Measurements from ENCODE around the gene STMN3. TPM values are rescaled to one million over a fixed set of nuclear protein-coding genes. Genes with fewer than 3 reads are reported as not detected.

STMN3 gene
- total and polyA plus RNA-seq, 4 donors, result 13.6 to 20.9 (median 17.0) TPM

DNA sequence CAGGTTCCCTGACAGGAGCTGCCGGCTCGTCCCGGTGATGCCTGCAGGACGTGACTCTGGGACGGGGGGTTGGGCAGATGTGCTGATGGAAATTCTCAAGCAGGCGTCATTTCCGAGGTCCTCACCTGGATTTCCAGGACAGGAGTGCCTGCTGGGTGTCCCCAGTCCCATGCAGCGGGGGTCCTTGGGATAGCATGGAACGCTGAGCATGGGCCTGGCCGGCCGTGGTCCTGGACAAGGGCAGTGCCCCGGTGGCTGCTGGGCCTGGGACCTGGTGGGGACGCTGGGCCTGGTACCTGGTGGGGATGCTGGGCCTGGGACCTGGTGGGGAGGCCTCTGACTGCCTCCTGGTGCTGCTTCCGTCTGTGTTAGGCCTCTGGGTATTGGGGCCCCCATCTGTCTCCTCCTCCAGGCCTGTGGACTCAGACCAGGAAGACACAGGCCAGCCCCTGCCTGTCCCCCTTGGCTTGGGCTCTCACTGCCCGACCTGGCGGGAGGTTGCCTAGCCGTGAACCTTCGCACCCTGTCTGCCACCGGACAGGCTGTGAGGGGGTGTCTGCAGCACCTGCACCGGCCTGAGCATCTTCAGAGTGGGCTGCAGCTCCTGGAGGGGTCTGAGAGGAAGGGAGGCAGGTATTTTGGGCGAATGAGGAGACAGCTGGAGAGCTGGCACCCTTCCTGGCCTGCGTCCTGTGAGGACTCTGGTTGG lies 11.1 kb upstream of the STMN3 start:
- Histone ChIP-seq H3K9ac (ENCODE audit: insufficient read depth in 1 of 2, low read length in 2 of 2) (no peak overlapping the region), H3K36me3 (ENCODE audit: control insufficient read depth in 4 of 4, insufficient read depth in 4 of 4, low read length in 4 of 4) (peaks cover 0 to 68% (median 24%) of the 10 kb centered on the region in 4 donors), H3K27ac (ENCODE audit: low read depth in 1 of 2, low read length in 1 of 2) (no peak overlapping the region), H3K27me3 (ENCODE audit: control insufficient read depth in 3 of 3, insufficient read depth in 3 of 3, low read length in 2 of 3) (no peaks in the 10 kb centered on the region), H3K4me1 (ENCODE audit: control insufficient read depth in 5 of 5, insufficient read depth in 5 of 5, low read length in 5 of 5) (peaks cover 0 to 4% (median 2%) of the 10 kb centered on the region in 5 donors), H3K4me3 (no peak overlapping the region), H3K9me3 (ENCODE audit: control insufficient read depth in 4 of 4, insufficient read depth in 3 of 4, low read length in 3 of 4) (no peaks in the 10 kb centered on the region)
- TF ChIP-seq, protein P1, sequence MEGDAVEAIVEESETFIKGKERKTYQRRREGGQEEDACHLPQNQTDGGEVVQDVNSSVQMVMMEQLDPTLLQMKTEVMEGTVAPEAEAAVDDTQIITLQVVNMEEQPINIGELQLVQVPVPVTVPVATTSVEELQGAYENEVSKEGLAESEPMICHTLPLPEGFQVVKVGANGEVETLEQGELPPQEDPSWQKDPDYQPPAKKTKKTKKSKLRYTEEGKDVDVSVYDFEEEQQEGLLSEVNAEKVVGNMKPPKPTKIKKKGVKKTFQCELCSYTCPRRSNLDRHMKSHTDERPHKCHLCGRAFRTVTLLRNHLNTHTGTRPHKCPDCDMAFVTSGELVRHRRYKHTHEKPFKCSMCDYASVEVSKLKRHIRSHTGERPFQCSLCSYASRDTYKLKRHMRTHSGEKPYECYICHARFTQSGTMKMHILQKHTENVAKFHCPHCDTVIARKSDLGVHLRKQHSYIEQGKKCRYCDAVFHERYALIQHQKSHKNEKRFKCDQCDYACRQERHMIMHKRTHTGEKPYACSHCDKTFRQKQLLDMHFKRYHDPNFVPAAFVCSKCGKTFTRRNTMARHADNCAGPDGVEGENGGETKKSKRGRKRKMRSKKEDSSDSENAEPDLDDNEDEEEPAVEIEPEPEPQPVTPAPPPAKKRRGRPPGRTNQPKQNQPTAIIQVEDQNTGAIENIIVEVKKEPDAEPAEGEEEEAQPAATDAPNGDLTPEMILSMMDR (IDR thresholded peaks at IDR 0.05; ENCODE audit: control extremely low read depth, extremely low read depth), result no peak
- ATAC-seq (ENCODE audit: insufficient read depth, low FRiP score), result no peak
- no peak for DNase-seq
- 93 to 94% methylated on average over 20 to 22 of the region's 22 CpGs for WGBS, 2 donors

DNA sequence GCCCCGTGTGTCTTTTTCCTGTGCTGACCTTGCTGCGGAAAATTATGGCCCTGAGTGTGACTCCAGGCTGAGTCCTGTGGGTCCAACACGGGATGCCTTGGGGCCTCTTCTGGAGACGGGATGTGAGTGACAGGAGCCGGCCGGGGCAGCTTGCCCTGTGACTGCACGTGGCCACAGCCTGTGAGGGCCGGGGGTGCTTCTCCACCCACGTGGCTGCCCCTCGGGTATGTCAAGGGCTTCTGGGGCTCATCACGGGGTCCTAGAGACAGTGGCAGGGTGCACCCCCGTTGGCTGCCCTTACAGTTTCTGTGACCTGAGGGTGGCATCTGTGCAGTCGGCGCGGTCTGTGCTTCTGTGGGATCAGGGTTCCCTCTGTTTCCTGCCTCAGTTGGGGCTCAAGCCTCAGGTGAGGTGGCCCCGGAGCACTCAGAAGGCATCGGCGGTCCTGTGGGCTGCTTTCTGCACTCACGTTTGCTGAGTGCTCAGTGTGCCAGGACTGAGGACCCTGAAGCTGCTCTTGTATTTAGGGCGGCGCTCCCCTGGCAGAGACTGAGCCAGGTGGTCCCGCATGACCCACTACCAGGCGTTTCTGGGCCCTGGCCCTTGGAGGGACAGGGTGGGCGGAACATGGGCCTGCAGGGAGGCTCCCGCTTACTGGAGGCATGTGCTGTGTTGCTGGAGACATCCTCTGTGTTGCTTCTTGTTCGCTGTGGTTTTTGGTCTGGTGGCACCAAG lies 10.3 kb upstream of the STMN3 start:
- ATAC-seq (ENCODE audit: insufficient read depth, low FRiP score) (no peak), DNase-seq (no peak)
- 93 to 95% methylated on average over 26 of the region's 26 CpGs for WGBS, 2 donors
- Histone ChIP-seq H3K36me3 (ENCODE audit: control insufficient read depth in 4 of 4, insufficient read depth in 4 of 4, low read length in 4 of 4) (peaks cover 0 to 65% (median 22%) of the 10 kb centered on the region in 4 donors), H3K9me3 (ENCODE audit: control insufficient read depth in 4 of 4, insufficient read depth in 3 of 4, low read length in 3 of 4) (no peaks in the 10 kb centered on the region), H3K27me3 (ENCODE audit: control insufficient read depth in 3 of 3, insufficient read depth in 3 of 3, low read length in 2 of 3) (no peaks in the 10 kb centered on the region), H3K9ac (ENCODE audit: insufficient read depth in 1 of 2, low read length in 2 of 2) (no peak overlapping the region), H3K27ac (ENCODE audit: low read depth in 1 of 2, low read length in 1 of 2) (no peak overlapping the region), H3K4me1 (ENCODE audit: control insufficient read depth in 5 of 5, insufficient read depth in 5 of 5, low read length in 5 of 5) (peaks cover 0 to 8% (median 5%) of the 10 kb centered on the region in 5 donors), H3K4me3 (no peak overlapping the region)
- TF ChIP-seq, protein P1 (IDR thresholded peaks at IDR 0.05; ENCODE audit: control extremely low read depth, extremely low read depth), result no peak

DNA sequence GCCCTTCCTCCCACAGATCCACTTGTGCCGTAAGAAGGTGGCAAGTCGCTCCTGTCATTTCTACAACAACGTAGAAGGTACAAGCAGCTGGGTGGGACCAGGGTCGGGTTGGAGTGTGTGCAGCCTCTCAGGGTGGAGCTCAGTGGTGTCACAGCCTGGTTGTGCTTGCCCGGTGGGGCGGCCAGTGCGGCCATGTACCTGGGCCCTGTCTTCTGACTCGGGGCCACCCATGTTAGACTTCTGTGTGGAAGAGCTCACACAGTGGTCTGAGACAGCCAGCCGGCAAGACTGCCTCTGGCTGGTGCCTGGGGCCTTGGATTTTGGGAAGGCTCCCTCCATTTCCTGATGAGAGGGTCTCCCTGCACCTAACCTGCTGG lies 9.6 kb upstream of the STMN3 start:
- no peaks in the 10 kb centered on the region for H3K9me3 ChIP-seq (ENCODE audit: control insufficient read depth in 4 of 4, insufficient read depth in 3 of 4, low read length in 3 of 4)
- H3K9ac ChIP-seq (ENCODE audit: insufficient read depth in 1 of 2, low read length in 2 of 2), result no peak overlapping the region
- peaks cover 0 to 10% (median 6%) of the 10 kb centered on the region in 5 donors for H3K4me1 ChIP-seq (ENCODE audit: control insufficient read depth in 5 of 5, insufficient read depth in 5 of 5, low read length in 5 of 5)
- DNase-seq, result no peak
- no peak overlapping the region for H3K4me3 ChIP-seq
- TF ChIP-seq, protein P1 (IDR thresholded peaks at IDR 0.05; ENCODE audit: control extremely low read depth, extremely low read depth), result no peak
- 93 to 95% methylated on average over 9 of the region's 9 CpGs for WGBS, 2 donors
- H3K36me3 ChIP-seq (ENCODE audit: control insufficient read depth in 4 of 4, insufficient read depth in 4 of 4, low read length in 4 of 4), result peaks cover 0 to 58% (median 20%) of the 10 kb centered on the region in 4 donors
- H3K27ac ChIP-seq (ENCODE audit: low read depth in 1 of 2, low read length in 1 of 2), result no peak overlapping the region
- H3K27me3 ChIP-seq (ENCODE audit: control insufficient read depth in 3 of 3, insufficient read depth in 3 of 3, low read length in 2 of 3), result no peaks in the 10 kb centered on the region
- no peak for ATAC-seq (ENCODE audit: insufficient read depth, low FRiP score)
